HG02678 (cell line): Measurements from ENCODE around the gene MPI.
A peak's percentile ranks its signal among the peaks of the same experiment; 100 is the strongest.

Experiments used
- ATAC-seq: cut with Tn5 transposase; IDR thresholded peaks from one replicate; pipeline ENCODE4 v1.9.1; 2021; ENCODE audit warnings: mild to moderate bottlenecking, moderate library complexity; ENCODE audit not compliant: unreplicated experiment

Gene MPI

GRCh38 chr15:74889883-74890664 lies at the start of gene MPI:
MPI (plus strand) TSS chr15:74890042; CDS start chr15:74890074, 32 bp downstream.
- peak; percentile 93 for ATAC-seq

DNA sequence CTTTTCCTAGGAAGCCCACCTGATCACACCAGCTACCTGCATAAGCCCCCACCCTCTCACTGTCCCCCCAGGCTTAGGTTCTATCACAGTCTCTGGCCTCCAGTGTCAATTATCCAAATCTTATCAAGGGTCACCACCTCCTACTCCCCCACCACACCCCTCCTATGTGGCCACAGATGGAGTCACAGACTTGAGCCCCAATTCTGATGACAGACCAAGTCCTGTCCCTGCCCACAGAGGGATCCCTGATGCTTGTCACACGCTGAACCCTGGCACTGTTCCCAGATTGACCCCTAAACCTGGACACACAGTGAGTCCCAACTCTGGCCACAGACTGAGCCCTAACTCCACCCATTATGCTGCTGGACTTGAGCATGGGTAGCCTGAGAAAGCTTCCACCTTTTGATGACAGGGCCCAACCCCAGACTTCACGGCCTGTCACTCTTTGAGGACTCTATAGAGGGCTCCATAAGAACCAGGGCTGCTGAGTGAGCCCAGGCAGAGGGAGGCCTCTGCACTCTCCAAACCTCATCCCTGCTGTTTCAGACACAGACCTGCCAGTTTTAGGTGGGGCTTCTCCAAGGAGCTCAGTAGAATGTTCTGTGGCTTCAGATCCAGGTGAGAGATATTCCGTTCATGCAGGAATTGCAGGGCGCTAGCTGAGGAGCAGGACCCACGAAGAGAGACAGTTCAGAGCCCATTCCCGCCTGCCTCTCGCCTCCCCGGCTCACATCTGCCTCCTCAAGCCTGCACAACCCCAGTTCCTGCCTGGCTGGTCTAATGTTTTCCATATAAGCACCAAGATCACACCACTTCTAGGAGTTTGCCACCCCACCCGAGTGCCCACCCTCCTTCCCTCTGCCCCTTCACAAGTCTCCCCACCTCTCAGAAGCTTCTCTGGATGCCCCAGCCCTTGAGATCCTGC lies 48.7 kb upstream of the MPI start:
- no peak for ATAC-seq

DNA sequence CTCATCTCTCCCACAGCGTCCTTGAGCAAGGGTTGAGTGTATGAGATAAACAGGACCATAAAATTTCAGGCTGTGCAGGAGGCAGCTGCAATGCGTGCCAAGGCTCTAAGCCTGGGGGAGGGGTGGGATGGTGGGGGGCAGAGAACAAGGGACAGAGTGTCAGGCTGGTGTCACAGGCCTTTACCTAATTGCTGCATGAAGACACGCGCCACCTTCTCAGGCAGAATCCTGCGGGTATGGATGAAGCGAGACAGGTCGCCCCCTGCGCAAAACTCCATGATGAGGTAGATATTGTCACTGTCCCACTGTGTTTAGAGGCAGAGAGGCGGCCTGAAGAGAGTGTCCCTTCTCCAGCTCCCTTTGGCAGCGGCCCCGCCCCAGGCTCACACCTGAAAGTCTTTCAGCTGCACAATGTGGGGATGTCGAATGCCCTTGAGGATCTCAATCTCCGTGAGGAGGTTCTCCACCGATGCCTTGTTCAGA lies 47.9 kb upstream of the MPI start:
- no peak for ATAC-seq

DNA sequence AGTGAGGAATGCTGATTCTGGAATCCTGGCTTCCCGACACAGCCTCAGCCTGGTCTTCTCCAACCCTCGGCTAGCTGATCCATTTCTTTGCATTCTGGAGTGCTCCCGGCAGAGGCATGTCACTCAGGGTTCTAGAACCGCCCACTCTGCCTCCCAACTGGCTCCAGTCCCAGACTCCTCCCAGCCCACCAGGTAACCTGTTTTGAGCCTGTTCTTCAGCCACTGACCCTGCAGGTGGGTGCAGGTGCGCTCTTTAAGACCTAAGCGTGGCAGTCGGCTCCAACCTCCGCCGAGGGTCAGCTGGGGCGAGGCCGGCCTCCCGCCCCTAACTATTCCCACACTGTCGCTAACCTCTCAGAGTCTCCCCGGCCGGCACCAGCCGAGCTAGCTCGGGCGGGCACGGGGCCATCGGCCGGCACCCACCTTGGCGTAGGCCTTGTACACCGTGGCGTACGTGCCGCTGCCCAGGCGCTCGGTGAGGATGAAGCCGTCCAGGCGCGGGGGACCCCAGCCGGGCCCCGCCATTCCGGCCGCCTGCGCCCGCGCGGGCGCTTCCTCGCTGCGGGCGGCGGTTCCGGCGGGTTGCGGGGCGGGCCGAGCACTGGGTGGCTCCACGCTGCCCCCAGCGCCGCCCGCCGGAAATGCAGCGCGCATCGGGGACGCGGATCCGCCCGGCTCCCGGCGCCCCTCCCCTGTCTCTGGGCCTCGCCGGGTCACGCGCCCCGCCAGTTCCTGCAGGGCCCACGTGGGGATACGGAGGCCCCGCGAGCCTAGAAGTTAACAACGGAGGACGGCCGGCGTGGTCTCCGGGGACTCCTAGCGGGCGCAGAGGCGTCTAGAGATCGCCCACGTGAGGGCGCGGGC lies 47.0 kb upstream of the MPI start, which contains the start of gene ULK3:
ULK3 (minus strand) TSS at position 576 of the 864 bp plus-strand sequence; CDS start at position 525, 51 bp downstream.
- ATAC-seq, result peak; percentile 90

DNA sequence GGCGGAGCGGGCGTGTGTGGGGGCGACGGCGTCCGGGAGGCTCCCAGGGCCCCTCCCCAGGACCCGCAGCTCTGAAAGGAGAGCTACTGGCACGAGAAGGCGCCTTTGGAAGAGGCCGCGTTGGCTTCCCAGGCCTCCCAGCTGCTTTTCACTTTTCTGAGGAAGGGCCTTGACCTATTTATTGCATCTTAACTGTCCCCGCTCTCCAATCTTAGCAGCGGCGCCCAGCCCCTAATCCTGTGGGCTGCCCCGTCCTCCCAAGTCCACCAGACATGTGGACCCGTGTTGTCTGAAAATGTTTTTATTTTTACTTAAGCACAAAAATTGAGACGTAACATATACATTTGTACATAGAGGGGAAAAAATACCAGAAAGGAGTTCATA lies 46.4 kb upstream of the MPI start:
- no peak for ATAC-seq

- no peak for ATAC-seq
Measured at GRCh38 chr15:74843891-74844299, 45.9 kb upstream of the MPI start.

DNA sequence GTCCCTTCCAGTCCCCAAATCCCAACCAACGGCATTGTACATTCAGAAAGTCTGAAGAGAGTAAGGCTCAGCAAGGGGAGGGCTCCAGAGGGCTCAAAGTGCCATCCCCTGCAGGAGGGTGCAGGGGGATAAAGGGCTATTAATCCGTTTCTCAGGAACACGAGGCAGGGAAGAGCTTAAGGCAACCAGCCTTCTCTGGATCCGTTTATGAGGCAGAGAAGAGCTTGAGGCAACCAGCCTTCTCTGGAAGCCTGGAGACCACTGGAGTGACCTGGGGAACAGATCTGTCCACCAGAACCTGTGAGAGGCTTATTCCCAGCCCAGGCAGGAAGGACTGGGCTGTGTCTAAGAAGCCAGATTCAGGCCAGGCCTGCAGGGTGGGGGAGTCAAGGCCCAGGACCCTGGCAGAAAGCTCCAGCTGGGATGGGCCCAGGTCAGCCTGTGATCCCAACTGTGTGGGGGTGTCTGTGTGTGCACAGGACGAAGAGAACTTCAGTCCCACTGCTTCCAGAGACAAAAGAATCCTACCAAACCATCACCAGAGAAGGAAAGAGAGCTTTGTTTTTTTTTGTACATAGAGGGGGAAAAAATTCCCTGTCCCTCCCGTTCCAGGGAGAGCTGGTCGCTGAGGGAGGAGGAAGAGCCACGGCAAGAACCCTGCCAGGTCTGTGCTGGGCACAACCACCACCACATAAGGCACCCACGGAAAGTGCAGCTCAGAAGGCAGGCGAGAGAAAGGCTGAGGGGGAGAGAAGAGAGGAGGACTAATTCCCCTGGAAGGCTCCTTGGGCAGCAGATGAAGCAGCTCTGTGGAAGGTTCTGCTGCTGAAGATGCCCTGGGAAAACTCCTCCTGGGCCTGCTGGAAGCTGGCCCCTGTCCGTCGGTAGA lies 45.3 kb upstream of the MPI start:
- ATAC-seq, result no peak

GRCh38 chr15:74845208-74845568 lies 44.7 kb upstream of the MPI start:
- no peak for ATAC-seq

DNA sequence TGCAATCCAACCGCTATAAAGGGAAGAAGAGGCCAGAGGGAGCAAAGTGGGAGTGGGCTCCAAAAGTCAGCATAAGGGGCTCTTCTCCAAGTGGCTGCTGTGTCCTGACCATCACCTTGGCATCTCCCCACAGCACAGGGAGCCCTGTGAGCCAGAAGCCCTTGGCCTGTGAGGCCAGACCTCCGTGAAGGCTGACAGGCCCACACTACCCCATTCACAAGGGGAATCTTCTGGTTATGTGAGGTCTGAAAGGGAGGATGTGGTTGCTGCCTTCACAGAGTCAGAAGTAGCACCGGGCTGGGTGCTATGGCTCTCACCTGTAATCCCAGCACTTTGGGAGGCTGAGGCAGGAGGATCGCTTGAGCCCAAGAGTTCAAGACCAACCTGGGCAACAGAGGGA lies 44.3 kb upstream of the MPI start:
- ATAC-seq, result no peak

GRCh38 chr15:74847432-74847831 lies 42.4 kb upstream of the MPI start:
- no peak for ATAC-seq

DNA sequence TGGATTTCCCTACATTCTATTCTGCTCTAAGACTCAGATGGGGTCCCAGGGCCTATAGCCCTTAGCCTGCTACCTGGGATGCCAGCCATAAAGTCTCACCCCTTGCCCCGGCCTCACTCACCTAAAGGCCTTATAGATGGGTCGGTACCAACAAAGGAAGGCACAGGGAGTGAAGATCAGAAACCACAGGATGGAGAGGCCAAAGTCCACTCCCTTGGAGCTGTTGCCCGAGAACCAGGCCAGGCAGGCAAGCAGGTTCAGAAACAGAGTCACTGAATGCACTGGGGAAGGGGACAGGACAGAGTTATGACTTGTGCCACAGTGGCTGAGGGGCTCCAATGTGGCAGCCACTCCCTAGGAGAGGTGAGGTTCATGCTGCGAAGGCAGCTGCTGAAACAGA lies 39.4 kb upstream of the MPI start:
- ATAC-seq, result no peak

GRCh38 chr15:74851960-74852359 lies 37.9 kb upstream of the MPI start:
- ATAC-seq, result no peak

DNA sequence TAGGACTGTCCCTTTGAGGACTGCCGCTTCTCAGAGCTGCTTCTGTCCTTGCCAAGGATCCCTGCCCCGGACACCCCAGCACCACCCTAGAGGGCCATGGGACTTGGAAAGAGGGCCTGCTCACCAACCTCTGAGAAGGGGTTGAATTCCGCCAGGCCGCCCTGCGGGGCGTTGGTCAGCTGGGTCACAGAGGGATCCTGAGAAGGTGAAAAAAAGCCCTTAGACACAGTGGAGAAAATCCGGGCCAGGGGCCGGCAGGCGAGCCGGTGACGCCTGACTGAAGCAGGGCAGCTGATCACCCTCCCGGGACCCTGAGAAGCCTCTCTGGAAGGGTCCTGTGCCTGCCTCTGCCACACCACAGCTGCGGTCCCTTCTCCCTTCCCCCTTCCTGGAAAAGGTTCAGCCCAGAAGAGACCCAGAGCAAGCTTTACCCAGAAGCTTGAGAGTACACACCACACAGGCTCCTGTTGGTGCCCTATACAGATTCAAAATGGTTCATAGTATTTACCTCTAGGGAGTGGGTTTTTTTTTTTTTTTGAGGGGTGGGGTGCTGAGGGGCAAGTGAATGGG lies 35.3 kb upstream of the MPI start:
- no peak for ATAC-seq

GRCh38 chr15:74855857-74856256 lies 34.0 kb upstream of the MPI start:
- no peak for ATAC-seq

- ATAC-seq, result no peak
Measured at GRCh38 chr15:74856537-74856936, 33.3 kb upstream of the MPI start.

- ATAC-seq, result peak; percentile 76
Measured at GRCh38 chr15:74857082-74857655, 32.7 kb upstream of the MPI start.

- ATAC-seq, result no peak
Measured at GRCh38 chr15:74857671-74858368, 32.0 kb upstream of the MPI start.

DNA sequence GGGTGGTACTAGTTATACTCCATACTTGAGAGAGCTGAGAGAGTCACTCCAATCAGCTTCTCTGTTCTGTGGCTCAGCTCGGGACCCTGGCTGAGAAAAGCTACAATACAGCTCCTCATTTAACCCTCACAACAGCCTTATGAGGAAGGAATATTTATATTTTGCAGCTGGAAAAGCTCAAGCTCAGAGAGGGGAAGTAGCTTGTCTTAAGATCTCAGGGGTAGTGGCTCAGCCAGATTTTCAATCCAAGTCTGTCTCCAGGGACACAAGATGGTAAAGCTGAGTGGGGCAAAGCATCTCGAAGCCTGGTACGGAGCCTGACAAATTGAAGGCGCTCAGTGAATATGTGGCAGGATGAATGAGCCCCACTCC lies 31.5 kb upstream of the MPI start:
- ATAC-seq, result no peak
